GM10248 (cell line): ENCODE measurements around the gene TAAR8.

Experiments
- CTCF ChIA-PET: fragments of 300-600 bp; sonication (Branson Sonifier 250); formaldehyde crosslinking; extraction: SDS; loops from one replicate; lab custom pipeline; 2021; ENCODE audit warnings: antibody characterized with exemption; lab: Yijun Ruan, JAX
- POLR2A ChIA-PET: fragments of 350-650 bp; sonication (Branson Sonifier 250); formaldehyde crosslinking; extraction: SDS; loops from one replicate; lab custom pipeline; 2020; ENCODE audit warnings: antibody characterized with exemption; lab: Yijun Ruan, JAX
- DNase-seq: peaks from one replicate; pipeline ENCODE4 v3.0.0; 2012; ENCODE audit errors: extremely low spot score
- CTCF ChIP-seq: IDR thresholded peaks from 2 replicates; pipeline ENCODE4 v1.5.1; 2012; ENCODE audit warnings: mild to moderate bottlenecking, low read depth; ENCODE audit errors: extremely low read depth, missing control alignments, control extremely low read depth

The TAAR8 gene

GRCh38 chr6:132511831-132512220 is 40.6 kb upstream of the TAAR8 start:
- CTCF ChIA-PET, result interaction anchor here (1.2 to 2.2 kb wide), 4 partner anchors 25 to 232 kb away, joined by 4 to 11 read pairs (median 6); no protein-coding TSS in a partner anchor
- POLR2A ChIA-PET, result interaction anchor here (1.4 to 1.5 kb wide), 2 partner anchors 16 to 303 kb away, joined by 5 to 11 read pairs; partner anchors contain the start of gene RPS12
- no peak for TF ChIP-seq CTCF
- no peak for DNase-seq

- CTCF ChIA-PET, result interaction anchor here (0.9 to 2.2 kb wide), 10 partner anchors 12 to 311 kb away, joined by 3 to 11 read pairs (median 4); no protein-coding TSS in a partner anchor
- POLR2A ChIA-PET, result interaction anchor here (1.0 to 1.5 kb wide), 3 partner anchors 17 to 303 kb away, joined by 3 to 11 read pairs (median 5); partner anchors contain the start of gene RPS12
- DNase-seq, result no peak
- no peak for TF ChIP-seq CTCF
These were observed 40.2 kb upstream of the TAAR8 start for GRCh38 chr6:132512342-132512637.

- DNase-seq, result peak; percentile 90
- ChIA-PET POLR2A (interaction anchor here (1.0 to 1.5 kb wide), 3 partner anchors 17 to 302 kb away, joined by 3 to 11 read pairs (median 5); partner anchors contain the start of gene RPS12), CTCF (interaction anchor here (0.8 to 2.2 kb wide), 12 partner anchors 11 to 310 kb away, joined by 3 to 11 read pairs (median 4); no protein-coding TSS in a partner anchor)
- TF ChIP-seq CTCF, result no peak
These were observed 39.5 kb upstream of the TAAR8 start, which contains the start of gene STX7 for GRCh38 chr6:132512638-132513632. STX7 (minus strand) TSS chr6:132513116; CDS start chr6:132503530, 9,586 bp downstream.

GRCh38 chr6:132513831-132514545 is 38.5 kb upstream of the TAAR8 start:
- no peak for TF ChIP-seq CTCF
- ChIA-PET POLR2A (no interaction called here), CTCF (interaction anchor here (1.0 to 2.2 kb wide), 6 partner anchors 10 to 234 kb away, joined by 3 to 11 read pairs (median 3); no protein-coding TSS in a partner anchor)
- DNase-seq, result no peak

- no peak for DNase-seq
- TF ChIP-seq CTCF, result no peak
- ChIA-PET POLR2A (no interaction called here), CTCF (interaction anchor here (1.0 to 1.8 kb wide), 4 partner anchors 15 to 235 kb away, joined by 3 to 11 read pairs (median 4); no protein-coding TSS in a partner anchor)
These were observed 37.1 kb upstream of the TAAR8 start for GRCh38 chr6:132515386-132515785.

- POLR2A ChIA-PET, result no interaction called here
- no peak for TF ChIP-seq CTCF
- DNase-seq, result no peak
- CTCF ChIA-PET, result interaction anchor here (4.1 kb wide), 1 partner anchor 8 kb away, joined by 24 read pairs; no protein-coding TSS in a partner anchor
These were observed 31.5 kb upstream of the TAAR8 start for GRCh38 chr6:132520953-132521352.
